Measurements from ENCODE around the gene ZFYVE28.
"Not testable (repeated sequence)": the region's sequence is repeated elsewhere in the genome, so short reads cannot be mapped to it uniquely, and the experiment has no call there.

ZFYVE28 gene

GRCh38 chr4:2417765-2418649 lies at the start of gene ZFYVE28:
Gene ZFYVE28 (minus strand): TSS chr4:2418645. CDS start chr4:2418323, 322 bp downstream.
- no peak for DNase-seq (ENCODE audit: extremely low read depth in 1 of 2, low read depth in 1 of 2)

- not testable (repeated sequence) for DNase-seq (ENCODE audit: extremely low read depth in 1 of 2, low read depth in 1 of 2)
Observed at GRCh38 chr4:2465544-2465943, 47.1 kb upstream of the ZFYVE28 start.

- DNase-seq (ENCODE audit: extremely low read depth in 1 of 2, low read depth in 1 of 2) = no peak
Observed at GRCh38 chr4:2465032-2465431, 46.6 kb upstream of the ZFYVE28 start.

- DNase-seq (ENCODE audit: extremely low read depth in 1 of 2, low read depth in 1 of 2) = no peak
Observed at GRCh38 chr4:2462992-2463762, 44.7 kb upstream of the ZFYVE28 start.

GRCh38 chr4:2462218-2462991 lies 44.0 kb upstream of the ZFYVE28 start:
- DNase-seq (ENCODE audit: extremely low read depth in 1 of 2, low read depth in 1 of 2) = peak; percentile 26 to 37

- DNase-seq (ENCODE audit: extremely low read depth in 1 of 2, low read depth in 1 of 2) = no peak
Observed at GRCh38 chr4:2461246-2461960, 43.0 kb upstream of the ZFYVE28 start.

- DNase-seq (ENCODE audit: extremely low read depth in 1 of 2, low read depth in 1 of 2) = no peak
Observed at GRCh38 chr4:2459589-2460349, 41.3 kb upstream of the ZFYVE28 start.

GRCh38 chr4:2458546-2459491 lies 40.4 kb upstream of the ZFYVE28 start:
- no peak for DNase-seq (ENCODE audit: extremely low read depth in 1 of 2, low read depth in 1 of 2)

- DNase-seq (ENCODE audit: extremely low read depth in 1 of 2, low read depth in 1 of 2) = no peak
Observed at GRCh38 chr4:2457481-2458295, 39.2 kb upstream of the ZFYVE28 start.

GRCh38 chr4:2451821-2452785 lies 33.7 kb upstream of the ZFYVE28 start:
- DNase-seq (ENCODE audit: extremely low read depth in 1 of 2, low read depth in 1 of 2) = no peak

- DNase-seq (ENCODE audit: extremely low read depth in 1 of 2, low read depth in 1 of 2) = no peak
Observed at GRCh38 chr4:2451036-2451520, 32.6 kb upstream of the ZFYVE28 start.

GRCh38 chr4:2450394-2451035 lies 32.1 kb upstream of the ZFYVE28 start:
- no peak for DNase-seq (ENCODE audit: extremely low read depth in 1 of 2, low read depth in 1 of 2)

- DNase-seq (ENCODE audit: extremely low read depth in 1 of 2, low read depth in 1 of 2) = no peak
Observed at GRCh38 chr4:2449511-2450392, 31.3 kb upstream of the ZFYVE28 start.

- DNase-seq (ENCODE audit: extremely low read depth in 1 of 2, low read depth in 1 of 2) = no peak
Observed at GRCh38 chr4:2449051-2449450, 30.6 kb upstream of the ZFYVE28 start.

GRCh38 chr4:2448589-2448988 lies 30.1 kb upstream of the ZFYVE28 start:
- DNase-seq (ENCODE audit: extremely low read depth in 1 of 2, low read depth in 1 of 2) = no peak
